ENCODE results near the gene PHF20. TPM values are rescaled to one million over a fixed set of nuclear protein-coding genes. Genes with fewer than 3 reads are reported as not detected.
"Not testable (repeated sequence)": the region's sequence is repeated elsewhere in the genome, so short reads cannot be mapped to it uniquely, and the experiment has no call there.

PHF20 gene
- total and polyA plus RNA-seq, 2 of the 13 experiments (the other 11 are each of a cell fraction or from before 2014, with no cell fraction given), result 22.8 to 34.1 TPM

DNA sequence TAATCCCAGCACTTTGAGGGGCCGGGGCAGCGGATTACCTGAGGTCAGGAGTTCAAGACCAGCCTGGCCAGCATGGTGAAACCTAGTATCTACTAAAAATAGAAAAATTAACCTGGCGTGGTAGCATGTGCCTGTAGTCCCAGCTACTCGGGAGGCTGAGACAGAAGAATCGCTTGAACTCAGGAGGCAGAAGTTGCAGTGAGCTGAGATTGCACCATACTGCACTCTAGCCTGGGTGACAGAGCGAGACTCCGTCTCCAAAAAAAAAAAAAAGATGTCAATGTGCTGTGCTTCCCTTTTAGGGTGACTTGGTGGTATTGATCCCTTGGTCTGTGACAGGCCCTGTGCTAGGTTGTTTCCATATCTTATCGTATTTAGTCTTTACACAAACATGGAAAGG lies 79.8 kb downstream of the PHF20 start:
- H3K36me3 ChIP-seq (replicated peaks in 1 of 2; ENCODE audit: control insufficient read depth in 1 of 2, insufficient read depth in 2 of 2, low read length in 2 of 2), result peaks cover 16 to 20% of the 10 kb centered on the region in 2 experiments
- CTCF ChIA-PET (ENCODE audit: low intra/inter-chr PET ratio, low total read pairs); H3K9ac ChIP-seq (ENCODE audit: insufficient read depth, low read depth, low read length); in situ Hi-C loops (cut with HindIII; ENCODE audit: extremely low pct_ligation_motif_present, low pct_unique_long_range_greater_than_20kb); H3K79me2 ChIP-seq (ENCODE audit: insufficient read depth, low read length); H2AFZ ChIP-seq (ENCODE audit: low read length); H3K9me3 ChIP-seq (ENCODE audit: low read length); ATAC-seq; H4K20me1 ChIP-seq (ENCODE audit: insufficient read depth, low read length); H3K4me2 ChIP-seq (ENCODE audit: low read depth, low read length); H3K4me3 ChIP-seq (replicated peaks in 1 of 3; ENCODE audit: insufficient read depth in 1 of 3, low read depth in 2 of 3, low read length in 3 of 3); intact Hi-C loops (cut with micrococcal nuclease; ENCODE audit: unreplicated experiment); FAIRE-seq; DNase-seq (ENCODE audit: low spot score); BruUV-seq (replicated peaks); H3K27ac ChIP-seq (ENCODE audit: extremely low read length, insufficient read depth, low read length); H3K27me3 ChIP-seq (ENCODE audit: control insufficient read depth in 1 of 2, insufficient read depth in 2 of 2, low read length in 2 of 2): not testable (repeated sequence)
- peaks cover 10% of the 10 kb centered on the region for H3K4me1 ChIP-seq (ENCODE audit: insufficient read depth, low read length)
- POLR2A ChIA-PET, result interaction anchor here (0.6 kb wide), 1 partner anchor 45 kb away, joined by 3 read pairs; no protein-coding TSS in a partner anchor
- 96% methylated on average over 8 of the region's 8 CpGs for WGBS (ENCODE audit: low lambda C conversion rate)
- 0 out of 2 replicates have a peak, but pooled peaks have one; percentile 49 for TF ChIP-seq ZNF441 (CRISPR knock-in tag; IDR thresholded peaks at IDR 0.05; ENCODE audit: borderline replicate concordance)

DNA sequence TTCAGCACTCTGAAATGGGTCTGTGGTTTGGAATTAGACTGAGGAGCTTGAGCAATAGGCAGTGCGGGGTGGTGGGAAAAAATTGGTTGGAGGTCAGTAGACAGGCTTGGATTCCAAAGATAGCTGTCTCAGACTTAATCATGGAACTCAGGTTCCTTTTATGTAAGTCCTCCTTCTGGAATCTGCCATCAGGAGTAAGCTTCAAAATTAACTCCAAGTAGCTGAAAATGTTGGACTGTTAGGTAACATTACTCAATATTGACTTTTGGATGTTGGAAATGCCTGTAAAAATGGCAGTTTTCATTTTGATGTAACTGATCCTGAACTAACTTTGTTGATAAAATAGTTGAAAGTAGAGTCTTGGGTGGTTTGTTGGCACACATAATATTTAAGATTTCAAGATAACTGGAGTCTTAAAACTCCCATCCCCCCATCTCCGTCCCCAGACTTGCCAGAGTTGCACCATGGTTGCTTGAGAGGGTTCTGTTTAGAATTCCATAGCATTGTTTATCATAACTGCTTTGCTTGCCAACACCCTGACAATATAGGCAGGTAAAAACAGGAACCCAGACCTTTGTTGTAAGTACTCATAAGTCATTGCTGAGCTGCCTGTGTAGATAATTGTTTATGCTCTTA lies 83.0 kb downstream of the PHF20 start:
- H3K27me3 ChIP-seq (ENCODE audit: control insufficient read depth in 1 of 2, insufficient read depth in 2 of 2, low read length in 2 of 2), result no peaks in the 10 kb centered on the region
- no peak overlapping the region for H3K4me2 ChIP-seq (ENCODE audit: low read depth, low read length)
- H3K36me3 ChIP-seq (replicated peaks in 1 of 2; ENCODE audit: control insufficient read depth in 1 of 2, insufficient read depth in 2 of 2, low read length in 2 of 2), result peaks cover 12% of the 10 kb centered on the region in 2 experiments
- in situ Hi-C loops (cut with HindIII; ENCODE audit: extremely low pct_ligation_motif_present, low pct_unique_long_range_greater_than_20kb) (no loop called here), intact Hi-C loops (cut with micrococcal nuclease; ENCODE audit: unreplicated experiment) (no loop called here)
- no peaks in the 10 kb centered on the region for H3K79me2 ChIP-seq (ENCODE audit: insufficient read depth, low read length)
- H3K9me3 ChIP-seq (ENCODE audit: low read length), result no peaks in the 10 kb centered on the region
- no peak overlapping the region for H3K9ac ChIP-seq (ENCODE audit: insufficient read depth, low read depth, low read length)
- CTCF ChIA-PET (ENCODE audit: low intra/inter-chr PET ratio, low total read pairs), result no interaction called here
- FAIRE-seq, result no peak
- DNase-seq (ENCODE audit: low spot score), result no peak
- no peak overlapping the region for H3K27ac ChIP-seq (ENCODE audit: extremely low read length, insufficient read depth, low read length)
- 95% methylated on average over 2 of the region's 2 CpGs for WGBS (ENCODE audit: low lambda C conversion rate)
- H4K20me1 ChIP-seq (ENCODE audit: insufficient read depth, low read length), result no peaks in the 10 kb centered on the region
- no TSS peak for BruUV-seq (replicated peaks)
- POLR2A ChIA-PET, result interaction anchor here (2.3 kb wide), 1 partner anchor 113 kb away, joined by 11 read pairs; the partner anchor contains the start of gene RBM39
- no peak overlapping the region for H3K4me3 ChIP-seq (replicated peaks in 1 of 3; ENCODE audit: insufficient read depth in 1 of 3, low read depth in 2 of 3, low read length in 3 of 3)
- TF ChIP-seq FOXA1 (IDR thresholded peaks at IDR 0.05) (no peak), FOXA1 (CRISPR knock-in tag; IDR thresholded peaks at IDR 0.05) (peak; percentile 64; the same call in 1 of the 2 replicates), SNAPC5 (CRISPR knock-in tag; IDR thresholded peaks at IDR 0.05; ENCODE audit: borderline replicate concordance) (no peak), CEBPG (CRISPR knock-in tag; IDR thresholded peaks at IDR 0.05) (peak; percentile 54; the same call in 1 of the 2 replicates), FOXA3 (CRISPR knock-in tag; IDR thresholded peaks at IDR 0.05) (0 out of 2 replicates have a peak, but pooled peaks have one; percentile 16), CEBPB (IDR thresholded peaks at IDR 0.05; ENCODE audit: borderline replicate concordance, low read depth, low read length) (peak; percentile 5; the same call in 1 of the 2 replicates), ZNF205 (CRISPR knock-in tag; IDR thresholded peaks at IDR 0.05) (no peak)
- ATAC-seq, result no peak
- peaks cover 10% of the 10 kb centered on the region for H3K4me1 ChIP-seq (ENCODE audit: insufficient read depth, low read length)
- no peak overlapping the region for H2AFZ ChIP-seq (ENCODE audit: low read length)

DNA sequence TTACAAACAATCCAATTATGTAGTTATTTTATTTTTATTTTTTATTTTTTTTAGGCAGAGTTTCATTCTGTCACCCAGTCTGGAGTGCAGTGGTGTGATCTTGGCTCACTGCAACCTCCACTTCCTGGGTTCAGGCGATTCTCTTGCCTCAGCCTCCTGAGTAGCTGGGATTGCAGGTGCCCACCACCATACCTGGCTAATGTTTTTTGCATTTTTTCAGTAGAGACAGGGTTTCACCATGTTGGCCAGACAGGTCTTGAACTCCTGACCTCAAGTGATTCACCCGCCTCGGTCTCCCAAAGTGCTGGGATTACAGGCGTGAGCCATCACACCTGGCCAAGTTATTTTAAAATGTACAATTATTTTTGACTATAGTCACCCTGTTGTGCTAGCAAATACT lies 83.8 kb downstream of the PHF20 start:
- WGBS (ENCODE audit: low lambda C conversion rate), result 98% methylated on average over 4 of the region's 4 CpGs
- H3K27ac ChIP-seq (ENCODE audit: extremely low read length, insufficient read depth, low read length); in situ Hi-C loops (cut with HindIII; ENCODE audit: extremely low pct_ligation_motif_present, low pct_unique_long_range_greater_than_20kb); BruUV-seq (replicated peaks); H3K9me3 ChIP-seq (ENCODE audit: low read length); H3K27me3 ChIP-seq (ENCODE audit: control insufficient read depth in 1 of 2, insufficient read depth in 2 of 2, low read length in 2 of 2); H3K79me2 ChIP-seq (ENCODE audit: insufficient read depth, low read length); FAIRE-seq; H3K4me2 ChIP-seq (ENCODE audit: low read depth, low read length); H4K20me1 ChIP-seq (ENCODE audit: insufficient read depth, low read length); H3K4me3 ChIP-seq (replicated peaks in 1 of 3; ENCODE audit: insufficient read depth in 1 of 3, low read depth in 2 of 3, low read length in 3 of 3); DNase-seq (ENCODE audit: low spot score); ATAC-seq; CTCF ChIA-PET (ENCODE audit: low intra/inter-chr PET ratio, low total read pairs); H2AFZ ChIP-seq (ENCODE audit: low read length); H3K9ac ChIP-seq (ENCODE audit: insufficient read depth, low read depth, low read length); intact Hi-C loops (cut with micrococcal nuclease; ENCODE audit: unreplicated experiment): not testable (repeated sequence)
- Histone ChIP-seq H3K4me1 (ENCODE audit: insufficient read depth, low read length) (peaks cover 10% of the 10 kb centered on the region), H3K36me3 (replicated peaks in 1 of 2; ENCODE audit: control insufficient read depth in 1 of 2, insufficient read depth in 2 of 2, low read length in 2 of 2) (peaks cover 12 to 13% of the 10 kb centered on the region in 2 experiments; a peak in 4 of 5 replicates)
- POLR2A ChIA-PET, result interaction anchor here (2.3 kb wide), 1 partner anchor 113 kb away, joined by 11 read pairs; the partner anchor contains the start of gene RBM39
